Amniotic epithelial cell (primary cell): ENCODE results near the gene PCDHGB1.
"Not testable (repeated sequence)": the region's sequence is repeated elsewhere in the genome, so short reads cannot be mapped to it uniquely, and the experiment has no call there.

ENCODE experiments used
- DNase-seq: peaks from one replicate; pipeline ENCODE4 v3.0.0-alpha.2; 2010; ENCODE audit warnings: low read depth

The PCDHGB1 gene

GRCh38 chr5:141383345-141383744, 33.4 kb downstream of the PCDHGB1 start:
- no peak for DNase-seq

GRCh38 chr5:141384471-141385267, 34.8 kb downstream of the PCDHGB1 start:
- no peak for DNase-seq

- not testable (repeated sequence) for DNase-seq
Observed at GRCh38 chr5:141387557-141388311, 37.8 kb downstream of the PCDHGB1 start, which contains the start of gene PCDHGB4. Gene PCDHGB4 (plus strand): TSS chr5:141387698. CDS start chr5:141387885, 187 bp downstream.

- DNase-seq = no peak
Observed at GRCh38 chr5:141388661-141389060, 38.8 kb downstream of the PCDHGB1 start.

GRCh38 chr5:141389153-141390042, 39.5 kb downstream of the PCDHGB1 start:
- no peak for DNase-seq

- DNase-seq = no peak
Observed at GRCh38 chr5:141392429-141393198, 42.7 kb downstream of the PCDHGB1 start, which contains the start of gene PCDHGA8. Gene PCDHGA8 (plus strand): TSS chr5:141392633. CDS start chr5:141392814, 181 bp downstream.

- DNase-seq = no peak
Observed at GRCh38 chr5:141393267-141393666, 43.4 kb downstream of the PCDHGB1 start.

GRCh38 chr5:141394401-141395187, 44.7 kb downstream of the PCDHGB1 start:
- not testable (repeated sequence) for DNase-seq

- peak; percentile 44 for DNase-seq
Observed at GRCh38 chr5:141397756-141398551, 48.1 kb downstream of the PCDHGB1 start, which contains the start of gene PCDHGB5. Gene PCDHGB5 (plus strand): TSS chr5:141397947. CDS start chr5:141398128, 181 bp downstream.

GRCh38 chr5:141398608-141399007, 48.7 kb downstream of the PCDHGB1 start:
- DNase-seq = no peak

- DNase-seq = no peak
Observed at GRCh38 chr5:141399555-141400258, 49.8 kb downstream of the PCDHGB1 start.
